Naive thymus-derived CD4-positive, alpha-beta T cell (primary cell): ENCODE results near the gene SIGLEC7. TPM values are rescaled to one million over a fixed set of nuclear protein-coding genes. Genes with fewer than 3 reads are reported as not detected.
A peak's percentile ranks its signal among the peaks of the same experiment; 100 is the strongest.

Source experiments
- ATAC-seq: fragments of 150-1000 bp; cut with Tn5 transposase; 2 replicates; pipeline ENCODE4 v1.10.0; 2021; ENCODE audit warnings: mild to moderate bottlenecking, moderate library complexity
- CTCF ChIA-PET: fragments of 350-600 bp; sonication (Branson Sonifier 250); formaldehyde crosslinking; loops from one replicate; lab custom pipeline; 2021; ENCODE audit warnings: antibody characterized with exemption; lab: Charles Lee
- POLR2A ChIA-PET: fragments of 350-600 bp; sonication (Branson Sonifier 250); formaldehyde crosslinking; loops from one replicate; lab custom pipeline; 2021; ENCODE audit warnings: antibody characterized with exemption, inconsistent platforms; lab: Charles Lee
- DNase-seq, 9 donors: peaks; one replicate each; pipeline versions ENCODE4 v3.0.0 to v3.0.0-alpha.2; 2020 to 2022; ENCODE audit warnings: mixed read lengths in 1 of 9
- H3K27ac ChIP-seq: one replicate; pipeline ENCODE4 v1.7.0; 2013; ENCODE audit warnings: mild to moderate bottlenecking, low read depth, low read length, moderate library complexity
- H3K27me3 ChIP-seq, 2 donors: one replicate each; pipeline ENCODE4 v1.7.0; 2013; ENCODE audit warnings: low read length in 2 of 2, mild to moderate bottlenecking in 2 of 2, moderate library complexity in 2 of 2; ENCODE audit not compliant: control insufficient read depth in 2 of 2, insufficient read depth in 2 of 2
- H3K36me3 ChIP-seq, 3 experiments: 1 replicate in 2 of 3; 2 replicates in 1 of 3; pipeline ENCODE4 v1.7.0; 2013; ENCODE audit warnings: low read length in 3 of 3, mild to moderate bottlenecking in 3 of 3, moderate library complexity in 1 of 3; ENCODE audit not compliant: insufficient read depth in 3 of 3, control insufficient read depth in 2 of 3
- H3K4me1 ChIP-seq, 2 donors: one replicate each; pipeline ENCODE4 v1.7.0; 2013; ENCODE audit warnings: low read length in 2 of 2, mild to moderate bottlenecking in 2 of 2, moderate library complexity in 1 of 2; ENCODE audit not compliant: control insufficient read depth in 2 of 2, insufficient read depth in 2 of 2
- H3K4me3 ChIP-seq: 2 replicates; pipeline ENCODE4 v1.7.0; 2013; ENCODE audit warnings: mild to moderate bottlenecking, low read length
- H3K9me3 ChIP-seq, 3 experiments: 1 replicate in 2 of 3; 2 replicates in 1 of 3; pipeline ENCODE4 v1.7.0; 2013; ENCODE audit warnings: low read length in 3 of 3; ENCODE audit not compliant: control insufficient read depth in 2 of 3
- H3K27ac Mint-ChIP-seq, 9 donors: one replicate each; pipeline ENCODE4 v1.8.0; 2020 to 2022; ENCODE audit warnings: mixed read lengths in 9 of 9, mild to moderate bottlenecking in 8 of 9, moderate library complexity in 5 of 9, inconsistent platforms in 2 of 9
- H3K27me3 Mint-ChIP-seq, 5 donors: one replicate each; pipeline ENCODE4 v1.8.0; 2021 to 2022; ENCODE audit warnings: mixed read lengths in 5 of 5, mild to moderate bottlenecking in 1 of 5
- H3K36me3 Mint-ChIP-seq, 5 donors: one replicate each; pipeline ENCODE4 v1.8.0; 2020 to 2022; ENCODE audit warnings: mixed read lengths in 5 of 5, mild to moderate bottlenecking in 3 of 5, inconsistent platforms in 1 of 5
- H3K4me1 Mint-ChIP-seq, 7 donors: one replicate each; pipeline ENCODE4 v1.8.0; 2020 to 2022; ENCODE audit warnings: mixed read lengths in 7 of 7, mild to moderate bottlenecking in 3 of 7, inconsistent platforms in 1 of 7
- H3K4me3 Mint-ChIP-seq, 10 donors: one replicate each; pipeline ENCODE4 v1.8.0; 2020 to 2022; ENCODE audit warnings: mild to moderate bottlenecking in 10 of 10, mixed read lengths in 10 of 10, moderate library complexity in 6 of 10, inconsistent platforms in 2 of 10
- H3K9me3 Mint-ChIP-seq, 11 donors: one replicate each; pipeline ENCODE4 v1.8.0; 2020 to 2022; ENCODE audit warnings: mixed read lengths in 11 of 11, mild to moderate bottlenecking in 4 of 11, inconsistent platforms in 1 of 11, moderate library complexity in 1 of 11
- intact Hi-C, 2 donors: fragments of 100-400 bp; cut with micrococcal nuclease; formaldehyde crosslinking; loops; one replicate each; pipeline ENCODE4 v1.15.1; 2023
- polyA plus RNA-seq, 2 donors: library from polyadenylated mRNA; unstranded; fragments of 300-500 nt; fragmentation: Illumina TruSeq; gene quantifications; one replicate each; pipeline ENCODE4 v1.2.3, GENCODE V29; 2021
- total RNA-seq, 6 experiments: library from RNA in 5 of 6; stranded (reverse) in 5 of 6; gene quantifications; 1 replicate in 5 of 6; 2 replicates in 1 of 6; pipeline ENCODE4 v1.2.3 and lab custom pipeline; 2021 to 2026

The SIGLEC7 gene
- total and polyA plus RNA-seq, 7 experiments from 2014 or later = 0.25 to 10.3 (median 0.68) TPM; not detected in 2

GRCh38 chr19:51148580-51148979 lies 6.5 kb downstream of the SIGLEC7 start:
- intact Hi-C loops = no loop called here
- ChIA-PET CTCF (interaction anchor here (0.9 to 1.5 kb wide), 3 partner anchors 16 to 52 kb away, joined by 3 read pairs; no protein-coding TSS in a partner anchor), POLR2A (interaction anchor here (1.0 to 1.1 kb wide), 2 partner anchors 9 to 11 kb away, joined by 3 to 4 read pairs; no protein-coding TSS in a partner anchor)
- Histone ChIP-seq H3K4me3 (no peak overlapping the region), H3K27me3 (no peaks in the 10 kb centered on the region), H3K27ac (no peak overlapping the region), H3K9me3 (no peaks in the 10 kb centered on the region), H3K36me3 (no peaks in the 10 kb centered on the region), H3K4me1 (no peaks in the 10 kb centered on the region)
- ATAC-seq (peak; percentile 37), DNase-seq (no peak)
- H3K4me3 Mint-ChIP-seq = no peak overlapping the region
- H3K27ac Mint-ChIP-seq = peak overlapping the region in 2 of 9 donors; percentile 42 to 46
- H3K36me3 Mint-ChIP-seq = no peaks in the 10 kb centered on the region
- peaks cover 0 to 36% (median 8%) of the 10 kb centered on the region in 7 donors for H3K4me1 Mint-ChIP-seq
- H3K9me3 Mint-ChIP-seq = peaks cover 0 to 7% (median 0%) of the 10 kb centered on the region in 11 donors
- peaks cover 0 to 39% (median 0%) of the 10 kb centered on the region in 5 donors for H3K27me3 Mint-ChIP-seq

GRCh38 chr19:51150627-51151026 lies 8.5 kb downstream of the SIGLEC7 start:
- ChIA-PET CTCF (no interaction called here), POLR2A (interaction anchor here (1.1 kb wide), 1 partner anchor 23 kb away, joined by 3 read pairs; no protein-coding TSS in a partner anchor)
- Histone ChIP-seq H3K9me3 (no peaks in the 10 kb centered on the region), H3K27me3 (no peaks in the 10 kb centered on the region), H3K36me3 (no peaks in the 10 kb centered on the region), H3K4me1 (no peaks in the 10 kb centered on the region), H3K27ac (no peak overlapping the region), H3K4me3 (no peak overlapping the region)
- Mint-ChIP-seq H3K4me1 (peaks cover 0 to 34% (median 8%) of the 10 kb centered on the region in 7 donors), H3K27ac (peak overlapping the region in 1 of 9 donors; percentile 46), H3K9me3 (peaks cover 0 to 7% (median 0%) of the 10 kb centered on the region in 11 donors), H3K36me3 (no peaks in the 10 kb centered on the region), H3K27me3 (peaks cover 0 to 41% (median 0%) of the 10 kb centered on the region in 5 donors), H3K4me3 (no peak overlapping the region)
- intact Hi-C loops = no loop called here
- DNase-seq = no peak
- ATAC-seq = no peak

GRCh38 chr19:51156710-51157109 lies 14.6 kb downstream of the SIGLEC7 start:
- H3K4me3 ChIP-seq = no peak overlapping the region
- no peaks in the 10 kb centered on the region for H3K36me3 ChIP-seq
- DNase-seq (no peak), ATAC-seq (no peak)
- H3K9me3 Mint-ChIP-seq = peaks cover 0 to 6% (median 0%) of the 10 kb centered on the region in 11 donors
- ChIA-PET POLR2A (interaction anchor here (1.3 kb wide), 1 partner anchor 47 kb away, joined by 5 read pairs; no protein-coding TSS in a partner anchor), CTCF (interaction anchor here (0.8 to 2.0 kb wide), 6 partner anchors 13 to 60 kb away, joined by 3 to 7 read pairs (median 4); no protein-coding TSS in a partner anchor)
- H3K36me3 Mint-ChIP-seq = no peaks in the 10 kb centered on the region
- no peaks in the 10 kb centered on the region for H3K27me3 ChIP-seq
- peaks cover 0 to 16% (median 12%) of the 10 kb centered on the region in 7 donors for H3K4me1 Mint-ChIP-seq
- no peak overlapping the region for H3K27ac Mint-ChIP-seq
- no peak overlapping the region for H3K4me3 Mint-ChIP-seq
- H3K4me1 ChIP-seq = peaks cover 0 to 4% of the 10 kb centered on the region in 2 donors
- H3K9me3 ChIP-seq = no peaks in the 10 kb centered on the region
- intact Hi-C loops = no loop called here
- H3K27ac ChIP-seq = no peak overlapping the region
- peaks cover 0 to 25% (median 0%) of the 10 kb centered on the region in 5 donors for H3K27me3 Mint-ChIP-seq

DNA sequence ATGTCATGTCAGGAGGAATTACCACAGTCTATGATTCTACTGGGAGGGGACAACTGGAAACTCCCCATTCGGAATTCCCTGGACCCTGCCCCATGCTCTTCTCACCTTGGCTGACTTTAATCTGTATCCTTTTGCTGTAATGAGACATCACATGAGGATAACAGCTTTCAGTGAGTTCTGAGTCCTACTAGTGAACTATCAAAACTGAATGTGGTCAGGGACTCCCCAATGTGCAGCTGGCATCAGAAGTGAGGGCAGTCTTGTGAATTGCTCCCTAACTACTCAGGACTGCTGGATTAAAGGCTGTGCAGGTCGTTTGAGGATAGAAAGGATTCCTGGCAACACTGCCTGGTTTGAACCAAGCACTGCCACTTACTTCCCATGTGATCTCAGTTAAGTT lies 15.2 kb downstream of the SIGLEC7 start:
- H3K27ac ChIP-seq = no peak overlapping the region
- ChIA-PET POLR2A (interaction anchor here (0.6 to 1.3 kb wide), 2 partner anchors 34 to 48 kb away, joined by 3 to 5 read pairs; no protein-coding TSS in a partner anchor), CTCF (interaction anchor here (0.8 to 2.0 kb wide), 6 partner anchors 22 to 61 kb away, joined by 3 to 7 read pairs (median 4); no protein-coding TSS in a partner anchor)
- Mint-ChIP-seq H3K36me3 (no peaks in the 10 kb centered on the region), H3K9me3 (peaks cover 0 to 6% (median 0%) of the 10 kb centered on the region in 11 donors), H3K4me3 (no peak overlapping the region), H3K27ac (no peak overlapping the region), H3K4me1 (peaks cover 0 to 16% (median 12%) of the 10 kb centered on the region in 7 donors), H3K27me3 (peaks cover 0 to 24% (median 0%) of the 10 kb centered on the region in 5 donors)
- intact Hi-C loops = no loop called here
- H3K4me1 ChIP-seq = peaks cover 0 to 4% of the 10 kb centered on the region in 2 donors
- no peak overlapping the region for H3K4me3 ChIP-seq
- no peaks in the 10 kb centered on the region for H3K27me3 ChIP-seq
- H3K9me3 ChIP-seq = no peaks in the 10 kb centered on the region
- DNase-seq = no peak
- no peaks in the 10 kb centered on the region for H3K36me3 ChIP-seq
- ATAC-seq = no peak

- ATAC-seq (peak; percentile 89), DNase-seq (peak; percentile 21 to 82 (median 56))
- H3K4me3 Mint-ChIP-seq = no peak overlapping the region
- H3K27ac Mint-ChIP-seq = peak overlapping the region in 1 of 9 donors; percentile 56
- Histone ChIP-seq H3K27ac (no peak overlapping the region), H3K4me1 (peaks cover 0 to 4% of the 10 kb centered on the region in 2 donors), H3K9me3 (no peaks in the 10 kb centered on the region), H3K27me3 (no peaks in the 10 kb centered on the region), H3K36me3 (no peaks in the 10 kb centered on the region), H3K4me3 (no peak overlapping the region)
- peaks cover 0 to 24% (median 11%) of the 10 kb centered on the region in 7 donors for H3K4me1 Mint-ChIP-seq
- intact Hi-C loops = loop anchor here (1.0 to 2.0 kb wide), 6 partner anchors 11 to 281 kb away; partner anchors contain the start of genes CD33 (in 1 of the 2) and CTU1 (in 1 of the 2)
- H3K36me3 Mint-ChIP-seq = no peaks in the 10 kb centered on the region
- H3K27me3 Mint-ChIP-seq = peaks cover 0 to 24% (median 0%) of the 10 kb centered on the region in 5 donors
- H3K9me3 Mint-ChIP-seq = peaks cover 0 to 4% (median 0%) of the 10 kb centered on the region in 11 donors
- ChIA-PET CTCF (interaction anchor here (0.7 to 1.8 kb wide), 7 partner anchors 10 to 59 kb away, joined by 3 to 4 read pairs (median 3); no protein-coding TSS in a partner anchor), POLR2A (interaction anchor here (1.7 kb wide), 1 partner anchor 26 kb away, joined by 3 read pairs; no protein-coding TSS in a partner anchor)
Measured at GRCh38 chr19:51158474-51159129, 16.5 kb downstream of the SIGLEC7 start.

GRCh38 chr19:51159656-51160055 lies 17.6 kb downstream of the SIGLEC7 start:
- Histone ChIP-seq H3K9me3 (no peaks in the 10 kb centered on the region), H3K4me3 (no peak overlapping the region), H3K36me3 (no peaks in the 10 kb centered on the region), H3K27ac (no peak overlapping the region), H3K4me1 (peaks cover 0 to 4% of the 10 kb centered on the region in 2 donors), H3K27me3 (no peaks in the 10 kb centered on the region)
- DNase-seq = no peak
- H3K4me1 Mint-ChIP-seq = peaks cover 0 to 28% (median 11%) of the 10 kb centered on the region in 7 donors
- no peak overlapping the region for H3K4me3 Mint-ChIP-seq
- peaks cover 0 to 28% (median 0%) of the 10 kb centered on the region in 5 donors for H3K27me3 Mint-ChIP-seq
- H3K36me3 Mint-ChIP-seq = no peaks in the 10 kb centered on the region
- POLR2A ChIA-PET = no interaction called here
- CTCF ChIA-PET = interaction anchor here (0.5 kb wide), 1 partner anchor 63 kb away, joined by 7 read pairs; no protein-coding TSS in a partner anchor
- intact Hi-C loops = loop anchor here (2.0 kb wide), 2 partner anchors 37 to 65 kb away; partner anchors contain the start of gene CD33 (in 1 of the 2)
- H3K27ac Mint-ChIP-seq = no peak overlapping the region
- H3K9me3 Mint-ChIP-seq = peaks cover 0 to 4% (median 0%) of the 10 kb centered on the region in 11 donors
- no peak for ATAC-seq
